Adrenal gland (tissue), 5 donors: Measurements from ENCODE around the gene TIGAR.

ENCODE experiments used
- CTCF ChIP-seq, 6 experiments: fragments of 450-650 bp in 4 of 6; fragments of 200-600 bp in 2 of 6; sonication (generic) in 1 of 6; IDR thresholded peaks; 1 replicate in 5 of 6; 2 replicates in 1 of 6; pipeline versions ENCODE4 v1.5.1 to v1.8.0; 2016 to 2021; ENCODE audit warnings: antibody characterized with exemption in 6 of 6, mild to moderate bottlenecking in 2 of 6, moderate library complexity in 1 of 6
- POLR2A ChIP-seq, 2 donors: fragments of 450-650 bp; IDR thresholded peaks; one replicate each; pipeline ENCODE4 v1.6.1; 2017; ENCODE audit warnings: antibody characterized with exemption in 2 of 2, mild to moderate bottlenecking in 2 of 2, moderate library complexity in 1 of 2
- donor health status: DM: no; HTN: no; CAD: no.

- TF ChIP-seq CTCF (IDR thresholded peaks at IDR 0.05) (no peak), POLR2A (IDR thresholded peaks at IDR 0.05) (no peak)
These were observed 37.3 kb upstream of the TIGAR start for GRCh38 chr12:4283512-4284255.
